ENCODE results near the gene MAPKAPK5.

MAPKAPK5 gene, protein sequence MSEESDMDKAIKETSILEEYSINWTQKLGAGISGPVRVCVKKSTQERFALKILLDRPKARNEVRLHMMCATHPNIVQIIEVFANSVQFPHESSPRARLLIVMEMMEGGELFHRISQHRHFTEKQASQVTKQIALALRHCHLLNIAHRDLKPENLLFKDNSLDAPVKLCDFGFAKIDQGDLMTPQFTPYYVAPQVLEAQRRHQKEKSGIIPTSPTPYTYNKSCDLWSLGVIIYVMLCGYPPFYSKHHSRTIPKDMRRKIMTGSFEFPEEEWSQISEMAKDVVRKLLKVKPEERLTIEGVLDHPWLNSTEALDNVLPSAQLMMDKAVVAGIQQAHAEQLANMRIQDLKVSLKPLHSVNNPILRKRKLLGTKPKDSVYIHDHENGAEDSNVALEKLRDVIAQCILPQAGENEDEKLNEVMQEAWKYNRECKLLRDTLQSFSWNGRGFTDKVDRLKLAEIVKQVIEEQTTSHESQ

DNA sequence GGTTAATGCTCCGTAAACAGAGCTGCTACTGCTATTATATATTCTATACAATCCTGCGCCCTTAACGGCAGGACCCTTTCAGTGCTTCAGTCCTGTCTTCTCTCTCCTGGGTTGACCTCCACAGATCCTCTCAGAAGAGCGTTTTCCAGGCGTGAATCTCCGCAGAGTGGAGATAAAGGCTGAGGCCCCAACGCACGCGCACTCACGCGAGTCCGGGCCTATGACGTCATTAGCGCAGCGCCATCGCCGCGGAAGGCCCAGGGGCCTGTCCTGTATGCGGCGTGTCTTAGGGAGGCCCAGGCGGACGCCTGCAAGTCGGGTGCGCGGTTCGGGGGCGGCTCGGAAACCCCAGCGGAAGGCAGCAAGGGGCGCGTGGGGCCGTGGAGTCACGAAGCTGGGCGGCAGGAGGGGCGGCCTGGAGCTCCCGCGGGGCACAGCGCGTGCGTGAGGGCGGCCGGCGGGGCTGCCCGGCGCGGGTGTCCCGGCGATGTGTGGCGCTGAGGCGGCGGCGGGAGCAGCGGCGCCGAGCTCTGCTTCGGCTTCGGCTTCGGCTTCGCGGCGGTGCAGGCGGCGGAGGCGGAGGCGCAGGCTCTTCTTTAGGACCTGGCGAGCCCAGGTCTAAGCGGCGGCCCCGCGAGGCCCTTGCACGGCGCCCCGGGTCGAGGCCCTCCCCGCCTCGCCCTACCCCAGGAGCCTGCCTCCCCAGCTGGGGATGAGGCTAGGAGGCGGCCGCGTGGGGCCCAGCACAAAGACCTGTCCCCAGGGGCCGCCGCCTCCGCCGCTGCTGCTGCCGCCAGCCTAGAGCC is at the start of gene MAPKAPK5:
Gene MAPKAPK5 (plus strand): TSS at position 479 of the 806 bp plus-strand sequence. CDS start 506 bp downstream, outside the sequence.
- H3K9me3 ChIP-seq, result peaks cover 3% of the 10 kb centered on the region; the same call in 1 of the 2 replicates
- peaks cover 43% of the 10 kb centered on the region for H3K4me1 ChIP-seq
- no peak for TF ChIP-seq Cebpa-rat (IDR thresholded peaks at IDR 0.05)
- H3K27me3 ChIP-seq, result no peaks in the 10 kb centered on the region
- H3K4me2 ChIP-seq, result peak within 1 kb of the TSS; percentile 88
- peaks cover 56% of the 10 kb centered on the region for H3K36me3 ChIP-seq
- H3K4me3 ChIP-seq, result peak within 1 kb of the TSS; percentile 99
- H4K20me1 ChIP-seq, result peaks cover 51% of the 10 kb centered on the region
- H3K9ac ChIP-seq, result peak within 1 kb of the TSS; percentile 96
- peak within 1 kb of the TSS; percentile 96 for H3K27ac ChIP-seq

DNA sequence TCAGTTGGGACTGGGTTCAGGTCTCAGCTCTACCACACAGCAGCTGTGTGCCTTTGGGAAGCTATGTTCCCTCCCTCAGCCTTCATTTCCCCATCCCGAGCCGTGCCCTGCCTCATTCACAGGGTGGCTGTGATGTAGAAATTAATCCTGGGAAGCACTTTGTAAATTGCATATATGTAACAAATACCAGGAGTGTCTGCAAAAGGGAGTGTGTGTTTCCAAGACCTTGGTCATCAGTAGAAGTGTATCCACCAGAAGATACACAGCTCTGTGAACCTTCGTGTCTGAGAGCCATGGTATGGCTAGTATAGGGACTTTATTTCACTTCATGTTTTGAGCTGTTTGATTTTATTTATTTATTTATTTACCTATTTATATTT is 49.2 kb upstream of the MAPKAPK5 start:
- H3K36me3 ChIP-seq, result peaks cover 22% of the 10 kb centered on the region; the same call in 1 of the 2 replicates

DNA sequence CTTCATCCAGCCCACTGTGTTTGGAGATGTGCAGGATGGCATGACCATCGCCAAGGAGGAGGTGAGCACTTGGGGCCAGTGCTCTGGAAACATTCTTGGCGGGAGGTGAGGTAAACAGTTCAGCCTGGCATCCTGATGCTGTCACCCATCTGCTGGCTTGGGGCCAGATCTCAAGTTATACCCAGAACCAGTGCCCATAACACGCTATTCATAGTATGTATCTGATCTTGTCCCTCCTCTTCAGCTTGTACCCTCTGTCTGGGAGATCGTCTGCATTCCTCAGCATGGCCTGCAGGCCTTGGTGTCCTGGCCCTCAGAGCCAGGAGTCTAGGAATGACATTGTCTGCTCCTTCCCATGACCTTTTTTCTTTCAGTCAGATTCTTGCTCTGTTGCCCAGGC is 43.8 kb upstream of the MAPKAPK5 start:
- Histone ChIP-seq H3K9ac (no peak overlapping the region), H3K27me3 (no peaks in the 10 kb centered on the region), H3K4me2 (no peak overlapping the region), H3K4me1 (no peaks in the 10 kb centered on the region), H3K36me3 (peaks cover 28% of the 10 kb centered on the region; the same call in 1 of the 2 replicates), H4K20me1 (no peaks in the 10 kb centered on the region), H3K9me3 (0 out of 2 replicates have a peak, but pooled peaks cover 9% of the 10 kb centered on the region), H3K27ac (no peak overlapping the region), H3K4me3 (no peak overlapping the region)
- TF ChIP-seq Cebpa-rat (IDR thresholded peaks at IDR 0.05), result no peak

More for the DNA sequence above, 49.2 kb upstream of the MAPKAPK5 start:
- no peak overlapping the region for H3K9ac ChIP-seq
- H3K4me1 ChIP-seq, result peaks cover 6% of the 10 kb centered on the region; the same call in 1 of the 2 replicates
- no peak overlapping the region for H3K27ac ChIP-seq
- no peaks in the 10 kb centered on the region for H3K9me3 ChIP-seq
- no peak overlapping the region for H3K4me2 ChIP-seq
- no peaks in the 10 kb centered on the region for H3K27me3 ChIP-seq
- TF ChIP-seq Cebpa-rat (IDR thresholded peaks at IDR 0.05), result no peak
- H3K4me3 ChIP-seq, result no peak overlapping the region
- no peaks in the 10 kb centered on the region for H4K20me1 ChIP-seq

DNA sequence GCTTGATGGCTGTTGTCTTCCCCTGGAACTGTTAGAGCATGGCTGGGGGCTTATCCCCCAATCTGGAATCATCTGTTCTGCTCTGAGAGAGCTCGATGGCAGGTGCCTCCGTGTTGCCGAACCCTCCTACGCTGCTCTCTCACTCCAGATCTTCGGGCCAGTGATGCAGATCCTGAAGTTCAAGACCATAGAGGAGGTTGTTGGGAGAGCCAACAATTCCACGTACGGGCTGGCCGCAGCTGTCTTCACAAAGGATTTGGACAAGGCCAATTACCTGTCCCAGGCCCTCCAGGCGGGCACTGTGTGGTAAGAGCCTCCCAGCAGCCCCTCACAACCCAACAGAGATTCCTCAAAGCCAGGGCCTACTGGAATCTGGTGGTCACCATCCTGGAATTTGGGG is 42.3 kb upstream of the MAPKAPK5 start:
- Histone ChIP-seq H3K9me3 (0 out of 2 replicates have a peak, but pooled peaks cover 9% of the 10 kb centered on the region), H3K9ac (no peak overlapping the region), H3K36me3 (peaks cover 28% of the 10 kb centered on the region; the same call in 1 of the 2 replicates), H3K27ac (no peak overlapping the region), H3K27me3 (no peaks in the 10 kb centered on the region), H4K20me1 (no peaks in the 10 kb centered on the region), H3K4me3 (no peak overlapping the region), H3K4me2 (no peak overlapping the region), H3K4me1 (no peaks in the 10 kb centered on the region)
- TF ChIP-seq Cebpa-rat (IDR thresholded peaks at IDR 0.05), result no peak

DNA sequence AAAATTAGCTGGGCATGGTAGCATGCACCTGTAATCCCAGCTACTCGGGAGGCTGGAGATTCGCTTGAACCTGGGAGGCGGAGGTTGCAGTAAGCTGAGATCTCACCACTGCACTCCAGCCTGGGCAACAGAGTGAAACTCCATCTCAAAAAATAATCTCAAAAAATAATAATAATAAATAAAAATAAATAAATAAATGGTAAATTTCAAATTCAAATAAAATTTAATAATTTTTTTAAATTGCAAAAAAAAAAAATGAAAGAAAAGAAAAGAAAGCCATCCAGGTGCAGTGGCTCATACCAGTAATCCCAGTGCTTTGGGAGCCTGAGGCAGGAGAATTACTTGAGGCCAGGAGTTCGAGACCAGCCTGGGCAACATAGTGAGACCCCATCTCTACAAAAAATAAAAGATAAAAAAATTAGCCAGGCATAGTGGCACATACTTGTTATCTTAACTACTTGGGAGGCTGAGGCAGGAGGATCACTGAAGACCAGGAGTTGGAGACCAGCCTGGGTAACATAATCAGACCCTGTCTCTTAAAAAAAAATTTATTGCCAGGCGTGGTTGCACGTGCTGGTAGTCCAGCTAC is 38.9 kb upstream of the MAPKAPK5 start:
- no peaks in the 10 kb centered on the region for H3K4me1 ChIP-seq
- H3K4me2 ChIP-seq, result no peak overlapping the region
- H3K9me3 ChIP-seq, result 0 out of 2 replicates have a peak, but pooled peaks cover 9% of the 10 kb centered on the region
- no peak for TF ChIP-seq Cebpa-rat (IDR thresholded peaks at IDR 0.05)
- no peaks in the 10 kb centered on the region for H4K20me1 ChIP-seq
- H3K36me3 ChIP-seq, result peaks cover 27% of the 10 kb centered on the region; the same call in 1 of the 2 replicates
- H3K9ac ChIP-seq, result no peak overlapping the region
- H3K27ac ChIP-seq, result no peak overlapping the region
- no peaks in the 10 kb centered on the region for H3K27me3 ChIP-seq
- H3K4me3 ChIP-seq, result no peak overlapping the region

DNA sequence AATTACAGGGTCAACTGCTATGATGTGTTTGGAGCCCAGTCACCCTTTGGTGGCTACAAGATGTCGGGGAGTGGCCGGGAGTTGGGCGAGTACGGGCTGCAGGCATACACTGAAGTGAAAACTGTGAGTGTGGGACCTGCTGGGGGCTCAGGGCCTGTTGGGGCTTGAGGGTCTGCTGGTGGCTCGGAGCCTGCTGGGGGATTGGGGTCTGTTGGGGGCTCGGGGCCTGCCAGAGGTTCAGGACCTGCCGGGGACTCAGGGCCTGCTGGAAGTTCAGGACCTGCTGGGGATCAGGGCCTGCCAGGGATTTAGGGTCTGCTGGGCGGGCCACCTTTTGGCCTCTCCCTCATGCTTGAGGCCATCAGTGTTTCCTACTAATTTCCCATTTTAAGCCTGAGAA is 38.2 kb upstream of the MAPKAPK5 start:
- Histone ChIP-seq H3K4me1 (no peaks in the 10 kb centered on the region), H3K27me3 (no peaks in the 10 kb centered on the region), H3K4me3 (no peak overlapping the region), H3K9ac (no peak overlapping the region), H4K20me1 (no peaks in the 10 kb centered on the region), H3K27ac (no peak overlapping the region), H3K4me2 (no peak overlapping the region), H3K36me3 (peaks cover 21% of the 10 kb centered on the region; the same call in 1 of the 2 replicates), H3K9me3 (0 out of 2 replicates have a peak, but pooled peaks cover 9% of the 10 kb centered on the region)
- no peak for TF ChIP-seq Cebpa-rat (IDR thresholded peaks at IDR 0.05)

DNA sequence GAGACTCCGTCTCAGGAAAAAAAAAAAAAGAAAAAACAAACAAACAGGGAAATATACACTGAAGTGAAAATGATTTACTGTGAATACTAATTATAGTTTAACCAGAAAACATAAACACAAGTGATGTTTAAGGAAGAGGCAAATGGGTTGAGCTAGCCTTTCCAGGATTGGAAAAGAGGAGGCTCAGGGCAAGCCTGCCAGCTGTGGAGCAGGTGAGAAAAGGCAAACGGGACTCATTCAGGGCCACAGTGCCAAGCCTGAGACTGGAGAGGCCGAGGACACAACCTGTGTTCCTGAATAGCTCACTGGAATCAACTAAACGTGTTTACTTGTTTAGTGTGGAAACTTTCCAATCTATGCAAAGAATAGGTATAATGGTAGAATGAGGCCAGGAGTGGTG is 35.7 kb upstream of the MAPKAPK5 start:
- Histone ChIP-seq H4K20me1 (no peaks in the 10 kb centered on the region), H3K4me3 (no peak overlapping the region), H3K4me1 (no peaks in the 10 kb centered on the region), H3K27me3 (no peaks in the 10 kb centered on the region), H3K27ac (no peak overlapping the region), H3K9me3 (0 out of 2 replicates have a peak, but pooled peaks cover 9% of the 10 kb centered on the region), H3K9ac (no peak overlapping the region), H3K4me2 (no peak overlapping the region), H3K36me3 (peaks cover under 1% of the 10 kb centered on the region; the same call in 1 of the 2 replicates)
- TF ChIP-seq Cebpa-rat (IDR thresholded peaks at IDR 0.05), result no peak

DNA sequence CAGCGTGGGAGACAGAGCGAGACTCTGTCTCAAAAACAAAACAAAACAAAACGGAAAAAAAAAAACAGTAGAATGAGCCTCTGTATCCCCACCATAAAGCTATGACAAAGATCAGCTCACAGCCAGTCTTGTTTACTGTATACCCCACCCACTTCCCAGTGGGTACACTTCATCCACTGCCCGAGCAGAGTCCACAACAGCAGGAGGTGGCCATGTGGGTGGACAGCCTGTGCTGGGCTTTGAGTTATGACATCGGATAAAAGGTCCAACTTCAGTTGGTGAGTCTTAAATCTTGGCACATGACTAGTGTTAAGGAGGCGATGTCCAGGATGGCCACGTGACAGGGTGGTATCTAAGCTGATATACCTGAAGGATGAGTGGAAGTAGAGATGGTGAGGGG is 34.8 kb upstream of the MAPKAPK5 start:
- Histone ChIP-seq H4K20me1 (no peaks in the 10 kb centered on the region), H3K4me3 (no peak overlapping the region), H3K27me3 (no peaks in the 10 kb centered on the region), H3K27ac (no peak overlapping the region), H3K9me3 (0 out of 2 replicates have a peak, but pooled peaks cover 4% of the 10 kb centered on the region), H3K36me3 (no peaks in the 10 kb centered on the region), H3K4me1 (no peaks in the 10 kb centered on the region), H3K4me2 (no peak overlapping the region), H3K9ac (no peak overlapping the region)
- TF ChIP-seq Cebpa-rat (IDR thresholded peaks at IDR 0.05), result no peak
